GM19397 (cell line): ENCODE results near the gene FGFR2.

Experiments used
- ATAC-seq: cut with Tn5 transposase; IDR thresholded peaks from one replicate; pipeline ENCODE4 v1.9.1; 2021; ENCODE audit warnings: mild to moderate bottlenecking, moderate library complexity; ENCODE audit not compliant: unreplicated experiment

The FGFR2 gene

DNA sequence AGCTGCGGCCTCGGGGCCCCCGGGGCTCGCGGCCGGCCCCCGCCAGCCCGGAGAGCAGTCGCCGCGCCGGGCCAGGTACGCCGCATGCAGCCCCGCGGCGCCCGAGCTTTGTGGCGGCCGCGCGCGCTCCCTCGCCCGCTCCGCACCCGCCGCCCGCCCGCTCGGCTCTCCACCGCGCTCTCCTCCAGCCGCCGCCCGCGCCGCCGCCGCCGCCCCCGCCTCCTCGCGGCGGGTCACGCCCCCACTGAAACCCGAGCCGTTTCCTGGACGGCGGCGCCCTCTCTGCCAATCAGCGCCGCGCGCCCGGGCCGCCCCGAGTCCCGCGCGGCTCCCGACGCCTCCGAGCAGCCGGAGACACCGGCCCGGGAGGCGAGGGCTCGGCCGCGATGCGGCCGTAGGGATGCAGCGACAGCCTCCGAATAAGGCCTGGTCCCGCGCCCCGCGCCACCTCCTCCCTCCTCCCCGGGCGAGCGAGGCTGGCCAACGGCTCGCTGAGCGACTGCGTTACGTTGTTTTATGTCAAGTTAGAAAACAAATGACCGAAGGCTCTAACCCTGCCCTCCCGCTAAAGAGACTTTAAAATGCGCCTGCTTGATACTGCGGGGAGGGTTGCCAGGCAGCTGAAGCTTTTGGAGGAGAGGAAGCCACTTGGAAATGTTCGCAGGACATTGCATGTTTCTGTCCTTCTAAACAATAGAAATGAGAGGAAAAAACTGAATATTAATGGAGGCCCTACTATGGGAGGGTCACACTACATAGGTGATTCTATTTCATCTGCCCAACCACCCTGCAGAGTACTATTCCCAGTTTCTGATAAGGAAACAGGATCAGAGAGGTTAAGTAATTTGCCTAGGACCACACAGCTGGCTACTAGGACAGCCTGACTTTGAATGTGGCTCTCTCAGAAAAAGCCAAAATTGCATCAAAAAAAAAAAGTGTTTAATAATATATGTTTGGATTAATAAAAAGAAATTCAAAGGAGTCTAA, at the start of gene FGFR2:
TSS of gene FGFR2 (minus strand) at position 182 of the 987 bp plus-strand sequence. CDS start 4,627 bp downstream, outside the sequence.
- ATAC-seq, result peak; percentile 87

DNA sequence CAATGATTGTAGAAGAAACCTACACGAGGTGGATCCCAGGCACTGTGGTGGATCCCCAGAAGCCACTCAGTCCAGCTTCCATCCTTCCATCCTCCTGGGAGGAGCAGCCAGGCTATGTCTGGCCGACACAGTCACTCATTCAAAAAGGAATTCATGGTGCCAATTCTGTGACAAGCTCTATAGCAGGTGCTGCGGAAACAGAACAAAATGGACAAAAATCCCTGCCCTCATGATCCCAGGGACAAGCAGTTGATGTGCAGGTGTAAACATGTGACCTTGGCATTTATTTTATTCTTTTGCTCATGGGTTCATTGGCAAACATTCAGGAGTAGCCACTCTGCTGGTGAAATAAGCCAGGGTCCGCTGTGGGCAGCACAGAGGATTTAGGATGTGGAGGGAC, 49.2 kb upstream of the FGFR2 start:
- no peak for ATAC-seq

DNA sequence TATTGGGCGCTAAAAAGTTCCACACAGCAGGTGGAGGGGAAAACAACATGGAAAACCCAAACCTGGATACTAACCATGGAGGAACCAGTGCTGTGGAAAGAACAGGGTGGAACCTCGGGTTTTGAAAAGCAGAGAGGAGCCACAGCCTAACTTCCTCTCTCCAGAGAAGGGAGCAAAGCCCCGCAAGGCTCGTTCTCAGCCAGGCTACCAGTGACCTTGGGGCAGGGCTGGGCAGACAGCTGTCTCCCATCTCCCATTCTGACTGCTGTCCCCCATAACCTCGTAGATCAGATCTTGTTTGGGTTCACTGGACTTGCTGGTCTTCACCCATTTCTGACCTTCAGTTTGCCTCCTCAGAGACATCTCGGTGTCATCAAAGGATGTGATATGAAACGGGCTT, 47.5 kb upstream of the FGFR2 start:
- no peak for ATAC-seq

GRCh38 chr10:121644501-121644900, 46.3 kb upstream of the FGFR2 start:
- no peak for ATAC-seq

- no peak for ATAC-seq
Observed at GRCh38 chr10:121640266-121640665, 42.0 kb upstream of the FGFR2 start.

GRCh38 chr10:121639416-121639815, 41.2 kb upstream of the FGFR2 start:
- ATAC-seq, result no peak

- no peak for ATAC-seq
Observed at GRCh38 chr10:121637437-121637836, 39.2 kb upstream of the FGFR2 start.

DNA sequence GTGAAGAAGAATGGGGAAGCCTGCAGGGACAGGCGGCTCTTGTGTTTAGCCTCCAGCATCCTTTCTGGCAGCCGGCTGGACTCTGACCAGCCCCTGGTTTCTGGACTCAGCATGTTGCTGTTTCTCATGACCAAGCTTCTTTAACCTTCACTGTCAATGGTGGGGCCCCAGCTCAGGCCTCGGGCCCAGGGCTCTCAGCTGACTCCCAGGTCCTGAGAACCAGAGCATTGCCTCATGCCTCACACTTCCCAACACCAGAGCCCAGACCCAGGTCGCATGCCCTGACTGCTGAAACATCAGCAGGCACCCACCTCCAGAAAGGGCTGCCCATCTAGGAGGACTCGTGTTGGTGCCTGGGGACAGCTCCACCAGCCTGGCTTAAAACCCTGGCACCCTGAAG, 34.8 kb upstream of the FGFR2 start:
- ATAC-seq, result no peak

- ATAC-seq, result no peak
Observed at GRCh38 chr10:121631365-121632029, 33.3 kb upstream of the FGFR2 start.

DNA sequence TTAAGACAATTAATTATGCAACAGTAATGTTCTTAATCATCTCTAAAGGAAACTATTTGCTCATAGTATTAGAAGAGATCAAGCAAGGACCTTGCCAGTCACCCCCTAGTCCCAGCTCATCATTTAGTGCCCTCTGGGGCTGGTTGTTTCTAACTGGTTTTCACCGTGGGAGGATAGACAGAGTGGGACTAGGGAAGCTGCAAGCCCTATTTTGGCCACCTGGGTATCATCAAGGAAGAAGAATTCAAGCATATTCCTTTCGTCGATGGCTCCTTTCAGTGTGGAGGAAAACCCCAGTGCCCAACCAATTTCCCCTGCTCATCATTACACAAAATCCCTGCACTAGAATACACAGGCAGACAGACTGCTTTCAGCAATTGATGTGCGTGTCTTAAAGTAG, 30.6 kb upstream of the FGFR2 start:
- no peak for ATAC-seq

GRCh38 chr10:121627876-121628581, 29.8 kb upstream of the FGFR2 start:
- ATAC-seq, result no peak

DNA sequence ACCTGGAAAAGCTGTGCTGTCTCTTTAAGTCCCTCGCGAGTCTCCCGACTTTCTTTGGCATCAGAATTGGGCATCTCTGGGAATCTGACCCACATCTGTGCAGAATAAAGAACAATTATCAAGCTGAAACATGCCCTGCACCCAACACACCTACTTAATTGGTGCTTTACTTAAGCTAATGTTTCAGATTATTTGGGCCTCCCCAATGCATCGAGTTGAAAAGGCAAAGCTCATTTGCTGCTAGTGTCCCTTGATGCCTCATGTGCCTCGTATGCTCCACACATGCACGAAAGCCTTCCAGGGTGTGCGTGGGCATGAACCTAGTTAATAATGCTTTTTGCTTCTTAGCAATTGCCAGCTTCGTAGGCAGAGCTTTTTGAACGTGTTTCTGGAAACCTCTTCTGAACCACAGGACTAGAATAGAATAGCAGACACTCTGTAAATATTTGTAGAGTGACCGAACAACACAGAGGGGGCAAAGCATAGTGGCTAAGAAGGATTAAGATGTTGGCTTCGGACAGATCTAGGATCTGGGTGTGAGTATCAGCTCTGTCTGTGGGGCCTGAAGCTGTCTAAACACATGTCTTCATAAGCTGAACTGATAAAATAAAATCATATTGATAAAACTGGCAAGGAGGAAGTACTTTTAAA, 26.7 kb upstream of the FGFR2 start:
- ATAC-seq, result no peak

DNA sequence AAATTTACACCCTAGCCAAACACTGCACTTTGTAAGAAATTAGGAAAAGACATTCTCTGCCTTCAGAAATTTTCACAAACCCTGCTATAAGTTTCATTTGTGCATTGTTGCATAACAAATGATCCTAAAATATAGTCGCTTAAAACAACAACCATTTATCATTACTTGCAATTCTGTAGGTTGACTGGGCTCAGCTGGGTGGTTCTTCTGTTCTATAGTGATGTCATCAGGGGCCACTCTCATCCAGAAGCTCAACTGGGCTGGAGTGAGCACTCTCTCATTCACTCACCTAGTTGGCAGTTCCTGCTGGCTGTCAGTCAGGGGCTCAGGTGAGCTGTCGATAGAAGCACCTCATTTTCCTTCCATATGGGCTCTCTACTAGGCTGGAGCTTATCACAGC, 20.7 kb upstream of the FGFR2 start:
- no peak for ATAC-seq

DNA sequence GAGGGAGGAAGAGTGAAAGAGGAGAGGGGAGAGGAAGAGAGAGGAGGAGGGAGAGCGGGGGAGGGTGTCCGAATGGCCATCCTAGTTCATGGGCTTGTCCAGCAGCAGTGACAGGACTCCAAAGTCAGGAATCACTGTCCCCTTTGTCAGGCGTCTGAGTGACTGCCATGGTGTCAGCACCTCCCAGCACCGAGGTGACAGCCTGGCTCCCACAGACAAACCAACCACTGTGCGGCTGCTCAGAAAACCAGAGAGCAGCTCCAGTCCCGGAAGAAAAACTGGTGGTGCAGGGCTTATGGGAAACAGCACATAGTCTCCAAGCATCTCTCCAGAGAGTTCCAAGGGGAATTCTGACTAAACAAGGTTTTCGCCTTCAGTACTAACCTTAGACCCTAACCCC, 18.9 kb upstream of the FGFR2 start:
- no peak for ATAC-seq

- ATAC-seq, result no peak
Observed at GRCh38 chr10:121616291-121616690, 18.0 kb upstream of the FGFR2 start.

DNA sequence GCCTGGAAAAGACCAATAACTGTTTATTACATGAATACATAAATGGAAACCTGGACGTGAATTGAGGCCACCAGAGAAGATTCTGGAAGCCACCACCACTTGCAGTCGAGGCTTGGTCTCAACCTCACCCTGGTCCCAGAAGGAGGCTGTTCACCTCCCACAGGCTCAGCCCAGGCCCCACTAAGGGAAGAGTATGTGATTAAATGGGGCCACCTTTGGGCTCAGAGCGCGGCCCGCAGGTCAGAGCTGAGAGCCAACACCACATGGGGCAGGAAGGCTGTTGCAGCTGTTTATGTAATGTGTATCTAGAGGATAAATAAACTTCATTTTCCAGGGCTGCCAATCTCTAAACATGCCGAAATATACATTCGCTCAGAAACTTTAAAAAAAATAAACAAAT, 17.6 kb upstream of the FGFR2 start:
- no peak for ATAC-seq

GRCh38 chr10:121615435-121615793, 17.2 kb upstream of the FGFR2 start:
- no peak for ATAC-seq

- no peak for ATAC-seq
Observed at GRCh38 chr10:121614613-121615434, 16.6 kb upstream of the FGFR2 start.

DNA sequence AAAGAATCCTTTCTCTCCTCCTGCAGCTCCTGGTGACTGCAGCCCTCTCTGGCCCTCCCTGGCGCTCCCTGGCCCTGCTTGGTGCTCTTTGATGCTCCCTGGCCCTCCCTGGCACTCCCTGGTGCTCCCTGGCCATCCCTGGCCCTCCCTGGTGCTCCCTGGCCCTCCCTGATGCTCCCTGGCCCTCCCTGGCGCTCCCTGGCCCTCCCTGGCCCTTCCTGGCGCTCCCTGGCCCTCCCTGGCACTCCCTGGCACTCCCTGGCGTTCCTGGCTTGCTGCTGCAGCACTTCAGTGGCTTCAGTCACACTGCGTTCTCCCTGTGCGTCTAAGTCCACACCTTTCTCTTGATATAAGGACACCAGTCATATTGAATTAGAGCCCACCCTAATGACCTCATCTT, 15.2 kb upstream of the FGFR2 start:
- no peak for ATAC-seq
